ENCODE data around the gene DELE1.

Gene DELE1

DNA sequence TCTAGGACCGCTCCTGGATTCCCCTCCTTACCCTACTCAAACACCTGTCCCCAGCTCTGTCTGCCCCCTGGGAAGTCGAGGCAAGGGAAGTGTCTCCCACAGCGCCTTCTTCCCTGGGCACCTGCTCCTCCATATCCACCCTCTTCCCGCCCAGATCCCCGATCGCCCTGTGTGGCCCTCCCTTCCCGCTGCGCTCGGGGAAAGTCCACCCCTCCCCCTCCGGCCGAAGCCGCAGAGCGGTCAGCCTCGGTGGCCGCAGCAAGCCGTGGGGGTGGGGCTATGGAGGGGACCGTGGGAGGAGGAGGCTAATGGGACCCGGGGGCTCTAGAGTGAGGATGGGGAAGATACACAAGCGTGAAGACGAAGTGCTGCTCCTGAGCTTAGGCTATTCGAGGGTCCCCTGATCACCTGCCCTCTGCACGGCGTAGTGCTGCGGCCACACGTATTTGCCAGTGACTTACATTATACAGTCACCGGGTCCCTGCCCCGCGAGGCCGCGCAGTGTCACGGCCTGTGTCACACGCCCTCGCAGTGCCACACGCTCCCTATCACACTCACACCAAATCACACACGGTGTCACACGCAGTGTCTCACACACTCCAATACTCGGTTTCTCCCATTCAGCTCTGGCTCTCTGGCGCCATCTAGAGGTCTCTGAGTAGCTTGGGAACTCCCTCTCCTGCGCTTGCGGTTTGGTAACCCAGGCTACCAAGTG is 44.8 kb upstream of the DELE1 start:
- Histone ChIP-seq H3K36me3 (ENCODE audit: control insufficient read depth, insufficient read depth, low read length) (no peaks in the 10 kb centered on the region), H3K27ac (ENCODE audit: low read depth, low read length) (peak overlapping the region; percentile 71), H3K9me3 (ENCODE audit: control insufficient read depth, insufficient read depth, low read length) (no peaks in the 10 kb centered on the region), H3K4me3 (ENCODE audit: low read depth, low read length) (peak overlapping the region; percentile 68), H3K27me3 (ENCODE audit: control insufficient read depth, insufficient read depth, low read length) (peaks cover 7% of the 10 kb centered on the region; the same call in 1 of the 2 replicates), H3K4me1 (ENCODE audit: control insufficient read depth, insufficient read depth, low read length) (peaks cover 59% of the 10 kb centered on the region), H3K9ac (ENCODE audit: low read depth, low read length) (no peak overlapping the region)

DNA sequence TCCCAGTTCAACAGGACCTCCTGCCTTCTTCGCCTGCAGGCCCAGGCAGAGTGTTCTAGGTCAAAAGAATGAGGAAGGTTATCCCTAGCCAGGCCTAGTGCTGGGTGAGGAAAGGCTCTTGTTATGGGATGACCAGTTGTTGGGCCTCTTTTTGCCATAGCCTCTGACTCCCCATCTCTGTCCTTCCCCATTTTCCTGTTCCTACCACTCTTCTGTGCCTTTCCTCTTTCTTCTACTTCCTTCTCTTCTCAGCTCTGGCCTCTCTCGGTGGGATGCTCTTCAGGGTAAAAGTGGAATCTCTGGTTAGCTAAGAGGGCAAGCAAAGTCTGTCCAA is 44.3 kb upstream of the DELE1 start:
- H3K27me3 ChIP-seq (ENCODE audit: control insufficient read depth, insufficient read depth, low read length): peaks cover 8% of the 10 kb centered on the region; the same call in 1 of the 2 replicates
- H3K9ac ChIP-seq (ENCODE audit: low read depth, low read length): no peak overlapping the region
- peaks cover 55% of the 10 kb centered on the region for H3K4me1 ChIP-seq (ENCODE audit: control insufficient read depth, insufficient read depth, low read length)
- H3K27ac ChIP-seq (ENCODE audit: low read depth, low read length): no peak overlapping the region
- no peak overlapping the region for H3K4me3 ChIP-seq (ENCODE audit: low read depth, low read length)
- no peaks in the 10 kb centered on the region for H3K9me3 ChIP-seq (ENCODE audit: control insufficient read depth, insufficient read depth, low read length)
- H3K36me3 ChIP-seq (ENCODE audit: control insufficient read depth, insufficient read depth, low read length): no peaks in the 10 kb centered on the region

DNA sequence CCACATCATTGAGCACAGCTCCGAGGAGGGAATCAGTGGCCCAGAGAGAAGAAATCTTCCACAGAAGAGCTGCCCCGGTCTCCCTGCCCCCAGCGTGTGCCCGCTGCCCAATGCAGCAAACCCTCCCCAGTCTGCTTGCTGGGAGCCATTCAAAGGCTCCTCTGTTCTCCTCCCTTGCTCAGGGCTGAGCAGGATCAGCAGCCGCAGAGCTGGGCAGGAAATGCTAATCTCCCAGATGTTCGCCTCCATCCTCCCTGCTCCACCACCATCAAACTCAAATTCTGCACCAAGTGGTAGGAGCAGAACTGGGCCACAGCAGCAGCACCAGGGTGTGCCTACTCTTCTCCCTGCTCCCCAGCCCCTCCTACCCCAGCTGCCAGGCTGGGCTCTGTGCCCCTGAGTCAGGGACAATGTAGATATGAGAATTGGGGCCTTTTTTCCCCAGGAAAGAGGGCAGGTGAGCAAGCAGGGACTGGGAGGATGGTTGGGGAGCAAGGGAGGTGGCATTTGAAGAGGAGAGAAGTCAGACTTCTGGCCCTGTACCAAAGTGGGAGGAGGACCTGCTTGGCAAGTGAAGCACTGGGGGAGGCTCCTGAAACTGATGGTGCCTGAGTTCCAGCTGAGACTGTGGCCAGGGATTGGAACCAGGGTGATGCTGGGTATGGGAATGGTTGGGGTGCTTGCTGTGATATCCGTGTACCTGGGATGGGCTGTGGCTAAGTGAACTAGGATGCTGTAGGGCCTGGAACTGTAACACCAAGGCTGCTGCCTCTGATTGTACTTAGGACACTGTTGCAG is 43.5 kb upstream of the DELE1 start:
- Histone ChIP-seq H3K27me3 (ENCODE audit: control insufficient read depth, insufficient read depth, low read length) (peaks cover 8% of the 10 kb centered on the region; the same call in 1 of the 2 replicates), H3K36me3 (ENCODE audit: control insufficient read depth, insufficient read depth, low read length) (no peaks in the 10 kb centered on the region), H3K4me3 (ENCODE audit: low read depth, low read length) (no peak overlapping the region), H3K27ac (ENCODE audit: low read depth, low read length) (no peak overlapping the region), H3K9ac (ENCODE audit: low read depth, low read length) (no peak overlapping the region), H3K4me1 (ENCODE audit: control insufficient read depth, insufficient read depth, low read length) (peaks cover 48% of the 10 kb centered on the region), H3K9me3 (ENCODE audit: control insufficient read depth, insufficient read depth, low read length) (no peaks in the 10 kb centered on the region)

DNA sequence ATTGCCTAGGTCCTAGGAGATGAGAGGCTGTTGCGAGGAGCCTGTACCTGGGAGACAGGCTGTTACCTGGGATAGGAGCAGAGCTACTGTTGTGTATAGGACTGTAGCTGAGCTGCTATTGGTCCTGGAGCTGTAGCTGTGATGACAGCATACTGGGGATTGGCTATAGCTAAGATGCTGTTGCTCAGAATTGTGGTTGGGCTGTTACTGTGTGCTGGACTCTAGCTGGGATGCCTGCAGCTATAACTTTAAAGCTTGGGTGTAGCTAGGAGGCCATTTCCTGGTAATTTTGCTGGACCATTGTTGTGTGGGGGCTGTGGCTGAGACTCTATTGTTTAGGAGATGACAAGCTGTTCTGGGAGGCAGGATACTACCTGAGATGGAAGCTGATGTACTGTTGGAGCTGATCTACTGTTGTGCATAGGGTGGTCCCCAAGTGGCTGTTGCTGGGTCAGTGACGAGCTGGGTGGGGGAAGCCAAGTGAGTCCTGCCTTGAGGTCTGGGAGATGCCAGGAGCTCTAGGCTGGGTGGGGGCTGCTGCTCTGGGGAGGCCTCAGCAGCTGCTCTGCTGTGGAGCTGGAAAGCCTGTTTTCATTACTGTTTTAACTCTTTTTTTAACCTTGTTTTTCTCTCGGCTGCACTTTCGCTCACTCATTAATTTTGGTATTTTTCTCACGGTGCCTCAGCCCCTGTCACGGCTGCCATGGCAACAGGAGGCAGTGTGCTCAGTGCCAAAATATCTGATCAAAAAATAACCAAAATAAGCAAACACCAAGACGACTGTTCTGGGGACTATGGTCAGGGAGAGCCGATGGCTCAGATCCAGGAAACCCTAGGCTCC is 42.5 kb upstream of the DELE1 start:
- peak overlapping the region; percentile 70; the same call in 1 of the 2 replicates for H3K4me3 ChIP-seq (ENCODE audit: low read depth, low read length)
- peak overlapping the region; percentile 42 for H3K27ac ChIP-seq (ENCODE audit: low read depth, low read length)
- H3K9me3 ChIP-seq (ENCODE audit: control insufficient read depth, insufficient read depth, low read length): no peaks in the 10 kb centered on the region
- peaks cover 8% of the 10 kb centered on the region; the same call in 1 of the 2 replicates for H3K27me3 ChIP-seq (ENCODE audit: control insufficient read depth, insufficient read depth, low read length)
- peaks cover 43% of the 10 kb centered on the region for H3K4me1 ChIP-seq (ENCODE audit: control insufficient read depth, insufficient read depth, low read length)
- no peak overlapping the region for H3K9ac ChIP-seq (ENCODE audit: low read depth, low read length)
- H3K36me3 ChIP-seq (ENCODE audit: control insufficient read depth, insufficient read depth, low read length): no peaks in the 10 kb centered on the region

DNA sequence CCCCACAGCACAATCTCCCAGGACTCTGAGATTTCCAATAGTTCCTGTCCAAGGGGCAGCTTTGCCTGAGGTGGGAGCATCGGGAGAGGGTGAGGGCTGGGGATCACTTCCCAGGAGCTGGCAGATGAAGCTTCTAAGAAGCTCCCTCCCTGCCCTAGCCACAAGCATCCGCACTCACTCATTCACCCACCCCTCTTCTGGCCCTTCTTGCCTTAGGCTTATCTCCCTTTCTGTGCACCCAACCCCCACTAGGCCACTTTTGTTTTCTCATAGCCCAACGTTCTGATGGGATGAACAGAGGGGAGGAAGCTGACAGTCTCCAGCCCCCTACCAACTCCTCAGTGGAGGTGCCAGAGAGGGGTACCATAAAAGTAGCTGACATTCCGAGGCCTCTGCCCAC is 41.8 kb upstream of the DELE1 start:
- peak overlapping the region; percentile 70; the same call in 1 of the 2 replicates for H3K4me3 ChIP-seq (ENCODE audit: low read depth, low read length)

DNA sequence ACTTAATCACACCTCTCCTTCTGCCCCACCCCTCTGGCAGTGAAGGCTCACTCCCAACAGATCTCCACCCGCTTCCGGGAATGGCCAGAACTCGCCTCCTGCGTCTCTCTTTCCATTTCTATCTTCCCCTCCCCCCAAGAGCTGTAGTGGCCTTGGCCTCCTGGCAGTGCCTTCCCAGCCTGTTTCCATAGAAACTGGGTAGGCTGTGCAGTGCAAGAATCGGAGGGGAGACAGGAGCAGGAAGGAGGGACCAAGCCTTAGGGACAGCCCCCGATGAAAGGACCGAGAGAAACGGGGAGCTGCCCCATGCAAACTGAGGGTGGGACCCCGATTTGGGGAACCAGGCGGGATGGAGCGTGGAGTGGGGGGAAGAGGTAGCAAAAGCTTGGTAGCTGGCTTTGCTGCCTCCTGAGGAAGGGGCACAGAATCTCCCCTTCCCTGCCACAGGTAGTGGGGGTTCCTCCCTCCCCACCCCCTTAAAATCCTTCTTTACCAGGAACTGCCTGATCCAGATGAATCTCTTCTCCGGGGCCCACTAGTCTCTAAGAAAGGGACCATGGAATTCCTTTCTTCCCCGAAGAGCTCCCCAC is 41.0 kb upstream of the DELE1 start:
- peak overlapping the region; percentile 70 for H3K4me3 ChIP-seq (ENCODE audit: low read depth, low read length)

More for the DNA sequence above, 41.8 kb upstream of the DELE1 start:
- Histone ChIP-seq H3K9me3 (ENCODE audit: control insufficient read depth, insufficient read depth, low read length) (no peaks in the 10 kb centered on the region), H3K9ac (ENCODE audit: low read depth, low read length) (no peak overlapping the region), H3K27ac (ENCODE audit: low read depth, low read length) (peak overlapping the region; percentile 42), H3K27me3 (ENCODE audit: control insufficient read depth, insufficient read depth, low read length) (peaks cover 8% of the 10 kb centered on the region; the same call in 1 of the 2 replicates), H3K4me1 (ENCODE audit: control insufficient read depth, insufficient read depth, low read length) (peaks cover 43% of the 10 kb centered on the region), H3K36me3 (ENCODE audit: control insufficient read depth, insufficient read depth, low read length) (no peaks in the 10 kb centered on the region)

DNA sequence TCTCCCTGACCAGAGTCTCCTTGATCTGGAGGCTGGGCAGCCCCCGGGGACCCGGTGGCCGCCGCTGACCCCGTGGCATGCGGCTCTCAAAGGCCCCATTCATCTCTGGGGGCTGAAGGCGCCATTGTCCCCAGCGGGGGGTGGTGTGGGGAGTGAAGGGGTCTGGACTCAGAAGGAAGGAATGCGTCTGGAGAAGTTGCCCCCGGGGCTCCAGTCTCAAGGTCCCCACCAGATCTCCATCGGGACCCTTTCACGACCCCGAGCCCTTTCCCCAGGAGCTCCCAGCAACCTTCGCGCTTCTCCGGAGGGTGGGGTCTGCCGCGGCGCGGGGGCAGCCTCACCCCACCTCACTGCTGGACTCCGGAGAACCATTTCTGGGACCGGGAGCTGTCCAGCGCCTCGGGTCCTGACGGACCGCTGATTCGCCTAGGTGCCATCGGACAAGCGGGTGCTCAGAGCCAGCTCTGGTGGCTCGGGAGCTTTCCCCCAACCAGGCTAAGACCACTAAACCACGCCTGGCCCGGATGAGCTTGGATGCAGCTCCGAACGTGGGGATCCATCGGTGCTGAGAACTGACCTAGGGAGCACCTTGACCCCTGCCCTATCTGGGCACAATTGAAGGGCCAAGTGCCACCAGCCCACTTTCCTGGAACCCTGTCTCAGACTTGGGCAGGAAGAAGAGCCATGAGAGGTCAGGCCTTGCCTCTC is 40.3 kb upstream of the DELE1 start:
- Histone ChIP-seq H3K4me1 (ENCODE audit: control insufficient read depth, insufficient read depth, low read length) (peaks cover 43% of the 10 kb centered on the region), H3K27ac (ENCODE audit: low read depth, low read length) (peak overlapping the region; percentile 32), H3K9me3 (ENCODE audit: control insufficient read depth, insufficient read depth, low read length) (no peaks in the 10 kb centered on the region), H3K4me3 (ENCODE audit: low read depth, low read length) (peak overlapping the region; percentile 70), H3K36me3 (ENCODE audit: control insufficient read depth, insufficient read depth, low read length) (no peaks in the 10 kb centered on the region), H3K27me3 (ENCODE audit: control insufficient read depth, insufficient read depth, low read length) (peaks cover 8% of the 10 kb centered on the region; the same call in 1 of the 2 replicates), H3K9ac (ENCODE audit: low read depth, low read length) (no peak overlapping the region; the same call in 1 of the 2 replicates)

More for the DNA sequence above, 41.0 kb upstream of the DELE1 start:
- Histone ChIP-seq H3K27ac (ENCODE audit: low read depth, low read length) (peak overlapping the region; percentile 32), H3K4me1 (ENCODE audit: control insufficient read depth, insufficient read depth, low read length) (peaks cover 43% of the 10 kb centered on the region), H3K27me3 (ENCODE audit: control insufficient read depth, insufficient read depth, low read length) (peaks cover 8% of the 10 kb centered on the region; the same call in 1 of the 2 replicates), H3K9me3 (ENCODE audit: control insufficient read depth, insufficient read depth, low read length) (no peaks in the 10 kb centered on the region), H3K36me3 (ENCODE audit: control insufficient read depth, insufficient read depth, low read length) (no peaks in the 10 kb centered on the region), H3K9ac (ENCODE audit: low read depth, low read length) (no peak overlapping the region; the same call in 1 of the 2 replicates)

DNA sequence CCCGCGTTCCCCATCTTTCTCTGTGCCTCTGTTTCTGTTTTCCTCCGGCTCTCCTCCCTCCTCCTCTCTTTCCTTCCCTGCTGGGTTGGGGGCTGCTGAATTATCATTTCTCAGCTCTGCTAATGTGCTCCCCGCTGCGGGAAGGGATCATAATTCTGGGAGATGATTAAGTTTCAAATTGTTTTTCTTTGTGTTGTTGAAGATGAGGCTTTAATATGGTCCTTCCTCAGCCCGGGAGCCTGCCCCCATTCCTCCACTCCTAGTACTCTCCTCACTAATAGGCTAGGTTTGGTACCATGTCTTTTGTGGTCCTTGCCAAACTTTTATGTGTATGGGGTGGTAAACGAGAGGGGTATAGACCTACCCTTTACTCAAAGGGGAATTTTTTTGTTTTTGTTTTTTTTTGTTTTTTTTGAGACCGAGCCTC is 39.8 kb upstream of the DELE1 start:
- Histone ChIP-seq H3K36me3 (ENCODE audit: control insufficient read depth, insufficient read depth, low read length) (no peaks in the 10 kb centered on the region), H3K9me3 (ENCODE audit: control insufficient read depth, insufficient read depth, low read length) (no peaks in the 10 kb centered on the region), H3K4me1 (ENCODE audit: control insufficient read depth, insufficient read depth, low read length) (peaks cover 43% of the 10 kb centered on the region), H3K4me3 (ENCODE audit: low read depth, low read length) (peak overlapping the region; percentile 70), H3K9ac (ENCODE audit: low read depth, low read length) (no peak overlapping the region), H3K27ac (ENCODE audit: low read depth, low read length) (no peak overlapping the region), H3K27me3 (ENCODE audit: control insufficient read depth, insufficient read depth, low read length) (peaks cover 8% of the 10 kb centered on the region; the same call in 1 of the 2 replicates)

DNA sequence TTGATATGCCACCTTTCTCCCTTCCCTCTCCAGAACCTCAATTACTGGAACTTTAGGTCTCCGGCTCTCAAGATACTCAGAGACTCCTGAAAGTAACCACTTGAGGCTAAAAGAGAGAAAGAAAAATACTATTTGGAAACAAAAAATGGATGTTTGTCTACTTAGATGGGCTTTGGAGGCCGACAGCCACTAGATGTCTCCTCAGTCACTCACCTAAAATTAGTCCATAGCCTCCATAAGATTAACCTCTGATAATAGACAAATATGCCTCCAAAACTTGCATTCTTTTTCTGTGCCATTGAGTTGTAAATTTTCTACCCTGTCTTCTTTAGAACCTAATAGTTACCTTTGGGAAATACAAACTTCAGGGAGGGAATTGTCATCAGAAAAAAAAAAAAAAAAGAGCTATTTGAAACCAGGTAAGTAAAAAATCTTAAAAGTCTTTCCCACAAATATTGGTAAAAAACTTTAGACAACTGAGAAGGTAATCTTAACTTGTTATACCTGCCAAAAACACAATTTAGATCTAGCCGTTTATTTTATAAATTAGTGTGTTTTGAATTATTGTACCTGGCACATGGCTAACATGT is 34.3 kb upstream of the DELE1 start:
- Histone ChIP-seq H3K27ac (ENCODE audit: low read depth, low read length) (no peak overlapping the region), H3K36me3 (ENCODE audit: control insufficient read depth, insufficient read depth, low read length) (no peaks in the 10 kb centered on the region), H3K9me3 (ENCODE audit: control insufficient read depth, insufficient read depth, low read length) (no peaks in the 10 kb centered on the region), H3K4me3 (ENCODE audit: low read depth, low read length) (no peak overlapping the region), H3K4me1 (ENCODE audit: control insufficient read depth, insufficient read depth, low read length) (no peaks in the 10 kb centered on the region), H3K27me3 (ENCODE audit: control insufficient read depth, insufficient read depth, low read length) (no peaks in the 10 kb centered on the region), H3K9ac (ENCODE audit: low read depth, low read length) (no peak overlapping the region)

Measured in HUES48 (cell line).